ENCODE data around the gene PGRMC2.

The PGRMC2 gene

DNA sequence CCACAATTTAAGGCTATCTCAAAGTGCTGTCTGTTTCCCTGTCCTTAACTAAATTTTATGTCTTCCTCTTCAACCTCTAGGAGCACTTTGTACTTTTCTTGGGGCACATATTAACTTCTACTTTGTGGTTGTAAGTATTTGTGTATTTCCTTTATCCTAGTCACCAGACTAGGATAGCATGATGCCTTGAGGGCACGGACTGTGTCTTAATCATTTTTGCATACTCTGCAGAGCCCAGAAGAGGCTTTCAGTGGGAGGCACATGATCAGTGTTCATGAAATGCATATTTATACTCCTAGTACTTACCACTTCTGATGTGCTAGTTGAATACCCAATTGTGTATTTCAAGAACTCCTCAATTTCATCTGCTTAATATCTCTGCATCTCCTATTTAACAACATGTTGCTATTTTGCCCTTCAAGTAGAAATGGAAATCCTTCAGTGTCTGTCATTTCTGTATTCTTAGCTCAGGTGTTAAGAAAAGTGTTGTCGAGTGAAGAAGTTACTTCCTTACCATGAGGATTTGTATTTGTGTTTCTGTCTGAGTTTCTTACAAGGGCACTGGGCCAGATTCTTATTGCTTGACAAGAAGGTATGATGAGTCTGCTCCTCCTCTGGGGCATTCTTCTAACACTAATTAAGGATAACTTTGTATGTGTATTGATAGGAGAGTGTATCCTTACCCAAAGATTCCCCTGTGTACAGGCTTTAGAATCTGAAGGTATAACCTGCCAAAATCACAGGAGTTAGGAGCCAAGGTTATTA is 28.3 kb upstream of the PGRMC2 start:
- no peaks in the 10 kb centered on the region for H3K9me3 Mint-ChIP-seq
- peaks cover 29% of the 10 kb centered on the region for H3K36me3 Mint-ChIP-seq (ENCODE audit: low read depth)
- H3K27ac Mint-ChIP-seq, result no peak overlapping the region
- no peak overlapping the region for H3K4me3 Mint-ChIP-seq
- no peaks in the 10 kb centered on the region for H3K4me1 Mint-ChIP-seq
- H3K27me3 Mint-ChIP-seq (ENCODE audit: low read depth, poor library complexity), result no peaks in the 10 kb centered on the region
- TF ChIP-seq, protein P1, sequence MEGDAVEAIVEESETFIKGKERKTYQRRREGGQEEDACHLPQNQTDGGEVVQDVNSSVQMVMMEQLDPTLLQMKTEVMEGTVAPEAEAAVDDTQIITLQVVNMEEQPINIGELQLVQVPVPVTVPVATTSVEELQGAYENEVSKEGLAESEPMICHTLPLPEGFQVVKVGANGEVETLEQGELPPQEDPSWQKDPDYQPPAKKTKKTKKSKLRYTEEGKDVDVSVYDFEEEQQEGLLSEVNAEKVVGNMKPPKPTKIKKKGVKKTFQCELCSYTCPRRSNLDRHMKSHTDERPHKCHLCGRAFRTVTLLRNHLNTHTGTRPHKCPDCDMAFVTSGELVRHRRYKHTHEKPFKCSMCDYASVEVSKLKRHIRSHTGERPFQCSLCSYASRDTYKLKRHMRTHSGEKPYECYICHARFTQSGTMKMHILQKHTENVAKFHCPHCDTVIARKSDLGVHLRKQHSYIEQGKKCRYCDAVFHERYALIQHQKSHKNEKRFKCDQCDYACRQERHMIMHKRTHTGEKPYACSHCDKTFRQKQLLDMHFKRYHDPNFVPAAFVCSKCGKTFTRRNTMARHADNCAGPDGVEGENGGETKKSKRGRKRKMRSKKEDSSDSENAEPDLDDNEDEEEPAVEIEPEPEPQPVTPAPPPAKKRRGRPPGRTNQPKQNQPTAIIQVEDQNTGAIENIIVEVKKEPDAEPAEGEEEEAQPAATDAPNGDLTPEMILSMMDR (IDR thresholded peaks at IDR 0.05), result no peak
- no peak for DNase-seq

DNA sequence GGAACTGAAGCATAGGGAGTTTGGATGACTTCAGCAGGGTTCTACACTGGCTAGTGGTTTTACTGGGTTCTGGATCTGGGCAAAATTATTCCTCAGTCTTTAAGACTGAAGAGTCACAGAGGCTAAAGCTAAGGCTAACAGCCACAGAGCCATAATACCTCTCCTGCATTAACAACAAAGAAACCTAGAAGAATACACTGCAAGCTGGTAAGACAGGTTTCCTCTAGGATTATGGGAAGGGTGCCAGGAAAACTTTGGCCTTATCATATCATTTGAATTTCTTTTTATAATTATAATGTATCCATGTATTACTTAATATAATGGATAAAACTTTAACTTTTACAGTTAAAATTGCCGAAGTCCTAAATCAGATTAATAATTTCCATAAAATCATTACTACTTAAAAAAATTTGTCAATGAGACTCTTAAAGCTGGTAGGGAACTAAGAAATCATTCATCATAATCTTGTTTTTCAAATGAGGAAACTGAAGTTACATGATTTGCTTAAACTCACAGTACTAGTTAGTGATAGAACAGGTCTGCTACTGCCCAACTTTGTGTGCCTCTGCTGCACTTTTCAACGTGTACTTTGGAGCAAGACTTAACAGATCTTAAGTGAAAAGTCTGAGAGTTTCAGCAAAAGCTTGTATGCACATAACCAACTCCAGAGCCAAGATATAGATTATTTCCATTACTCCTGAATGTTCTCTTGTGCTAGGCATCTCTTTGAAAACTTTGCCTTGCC is 24.2 kb upstream of the PGRMC2 start:
- Mint-ChIP-seq H3K27ac (no peak overlapping the region), H3K4me3 (no peak overlapping the region), H3K9me3 (no peaks in the 10 kb centered on the region), H3K27me3 (ENCODE audit: low read depth, poor library complexity) (no peaks in the 10 kb centered on the region), H3K36me3 (ENCODE audit: low read depth) (peaks cover 27% of the 10 kb centered on the region), H3K4me1 (peaks cover 22% of the 10 kb centered on the region)
- no peak for DNase-seq
- TF ChIP-seq, protein P1 (IDR thresholded peaks at IDR 0.05), result no peak

DNA sequence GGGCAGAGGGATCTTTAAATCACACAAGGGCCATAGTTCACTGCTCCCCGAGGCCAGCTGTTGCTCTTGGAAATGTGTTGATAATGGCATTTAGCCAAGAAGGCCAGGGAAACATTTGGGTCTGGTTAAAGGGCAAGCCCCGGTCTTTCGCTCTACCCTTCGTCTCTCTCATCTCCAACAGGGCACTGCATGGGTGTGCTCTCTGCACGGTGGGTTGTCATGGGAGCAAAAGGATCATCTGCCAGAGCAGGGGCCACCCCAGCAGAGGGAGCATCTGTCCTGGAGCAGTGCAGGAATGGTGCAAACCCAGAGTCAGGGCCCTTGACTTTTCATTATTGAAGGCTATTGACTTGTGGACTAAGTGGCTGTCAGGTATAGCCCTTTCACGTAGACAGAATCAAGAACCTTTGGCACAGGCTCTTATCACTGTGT is 22.7 kb upstream of the PGRMC2 start:
- TF ChIP-seq, protein P1 (IDR thresholded peaks at IDR 0.05), result no peak
- H3K36me3 Mint-ChIP-seq (ENCODE audit: low read depth), result peaks cover 25% of the 10 kb centered on the region
- peak overlapping the region; percentile 24 for H3K27ac Mint-ChIP-seq
- DNase-seq, result no peak
- H3K4me1 Mint-ChIP-seq, result peaks cover 22% of the 10 kb centered on the region
- H3K27me3 Mint-ChIP-seq (ENCODE audit: low read depth, poor library complexity), result no peaks in the 10 kb centered on the region
- no peak overlapping the region for H3K4me3 Mint-ChIP-seq
- H3K9me3 Mint-ChIP-seq, result no peaks in the 10 kb centered on the region

DNA sequence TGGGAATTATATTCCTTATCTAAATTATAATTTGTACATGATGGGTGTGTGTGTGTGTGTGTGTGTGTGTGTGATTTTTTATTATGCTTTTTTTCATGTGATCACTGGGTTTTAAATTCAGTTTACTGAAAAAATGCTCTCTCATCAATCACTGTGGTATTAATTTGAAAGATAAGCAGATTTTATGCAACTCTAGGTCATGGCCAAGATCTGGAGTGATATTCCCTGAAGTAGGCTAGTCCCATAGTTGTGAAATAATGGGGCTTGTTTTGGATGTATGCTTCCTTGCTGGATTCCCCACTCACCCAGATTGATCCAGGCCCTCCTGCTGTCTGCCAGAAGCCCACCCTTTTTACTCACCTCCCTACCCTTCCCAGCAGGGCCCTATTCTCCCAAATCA is 22.0 kb upstream of the PGRMC2 start:
- no peak overlapping the region for H3K4me3 Mint-ChIP-seq
- peaks cover 18% of the 10 kb centered on the region for H3K36me3 Mint-ChIP-seq (ENCODE audit: low read depth)
- peaks cover 22% of the 10 kb centered on the region for H3K4me1 Mint-ChIP-seq
- DNase-seq, result no peak
- no peaks in the 10 kb centered on the region for H3K9me3 Mint-ChIP-seq
- H3K27ac Mint-ChIP-seq, result peak overlapping the region; percentile 24
- TF ChIP-seq, protein P1 (IDR thresholded peaks at IDR 0.05), result no peak
- no peaks in the 10 kb centered on the region for H3K27me3 Mint-ChIP-seq (ENCODE audit: low read depth, poor library complexity)

DNA sequence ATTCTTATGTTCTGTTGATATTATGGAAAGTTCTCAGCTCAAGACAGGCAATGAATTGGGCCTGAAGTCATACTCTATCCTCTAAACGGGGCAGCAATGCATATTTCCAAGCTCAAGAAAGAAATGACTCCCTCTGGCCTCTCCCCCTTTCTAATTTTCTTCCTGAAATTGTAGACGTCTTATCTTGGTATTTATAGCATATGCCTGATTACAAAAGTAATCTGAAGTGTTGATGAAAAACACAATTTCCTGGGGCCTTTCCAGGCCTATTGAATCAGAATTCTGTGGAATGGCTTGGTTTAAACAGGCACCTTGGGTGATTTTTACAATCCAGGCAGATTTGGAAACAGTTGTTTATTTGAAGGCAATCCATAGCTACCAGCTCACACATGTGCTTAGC is 21.4 kb upstream of the PGRMC2 start:
- Mint-ChIP-seq H3K4me1 (peaks cover 22% of the 10 kb centered on the region), H3K9me3 (no peaks in the 10 kb centered on the region), H3K36me3 (ENCODE audit: low read depth) (peaks cover 12% of the 10 kb centered on the region), H3K27ac (no peak overlapping the region), H3K27me3 (ENCODE audit: low read depth, poor library complexity) (no peaks in the 10 kb centered on the region), H3K4me3 (no peak overlapping the region)
- DNase-seq, result no peak
- TF ChIP-seq, protein P1 (IDR thresholded peaks at IDR 0.05), result no peak

Measured in nephron progenitor cell (in vitro differentiated cells).